A673 (cell line): Measurements from ENCODE around the gene TMEM217.

Source experiments
- CTCF ChIP-seq: fragments of 300-800, 200-600 bp; sonication (generic); conservative IDR thresholded peaks from 2 replicates; pipeline ENCODE4 v1.5.1; 2017; ENCODE audit warnings: low read depth, mild to moderate bottlenecking, antibody characterized with exemption, low read length, moderate library complexity, mixed read lengths
- EZH2 ChIP-seq: fragments of 200-600 bp; sonication (generic); IDR thresholded peaks from 2 replicates; pipeline ENCODE4 v1.6.1; 2017; ENCODE audit warnings: borderline replicate concordance, low read depth, mild to moderate bottlenecking, mixed read lengths, antibody characterized with exemption, low read length; ENCODE audit not compliant: poor library complexity, severe bottlenecking

GRCh38 chr6:37306624-37307222, 48.8 kb upstream of the TMEM217 start:
- TF ChIP-seq CTCF (no peak), EZH2 (no peak)
